ENCODE data around the gene EIF5. TPM values are rescaled to one million over a fixed set of nuclear protein-coding genes. Genes with fewer than 3 reads are reported as not detected.
"Not testable (repeated sequence)": the region's sequence is repeated elsewhere in the genome, so short reads cannot be mapped to it uniquely, and the experiment has no call there.

Gene EIF5
- total RNA-seq, 2 donors from 2014 or later = 267 to 339 TPM

DNA sequence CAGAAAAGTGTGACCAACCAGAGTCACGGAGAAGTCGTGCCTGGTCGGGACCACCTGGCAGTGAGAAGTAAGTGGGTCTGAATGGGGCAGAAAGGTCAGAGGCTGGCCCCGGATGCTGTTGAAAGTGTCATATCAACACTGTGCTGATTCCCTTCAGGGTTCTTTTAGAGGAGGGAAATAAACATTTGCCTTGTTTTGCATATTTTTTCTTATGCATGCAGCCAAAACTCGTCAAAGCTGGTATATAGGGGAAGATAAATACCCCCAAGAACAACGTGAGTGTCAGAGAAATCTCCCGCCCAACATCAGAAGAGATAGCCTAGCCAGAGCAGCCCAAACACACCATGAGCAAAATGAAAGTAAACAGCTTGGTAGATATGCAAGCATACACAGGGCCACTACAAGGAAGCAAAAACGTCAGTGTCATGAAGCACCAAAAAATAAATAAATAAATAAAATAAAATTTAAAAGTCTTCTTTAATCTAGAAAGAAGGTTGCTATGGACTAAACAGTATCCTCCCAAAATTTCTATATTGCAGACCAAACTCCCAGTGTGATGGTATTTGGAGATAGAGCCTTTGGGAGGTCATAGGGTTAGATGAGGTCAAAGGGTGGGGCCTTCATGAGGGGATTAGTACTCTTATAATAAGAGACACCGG is 22.1 kb downstream of the EIF5 start:
- no peaks in the 10 kb centered on the region for H3K9me3 Mint-ChIP-seq
- WGBS, 2 experiments (ENCODE audit: insufficient coverage in 1 of 2, insufficient read length in 1 of 2) = 54 to 80% methylated on average over 3 to 8 of the region's 9 CpGs
- TF ChIP-seq, protein P1, sequence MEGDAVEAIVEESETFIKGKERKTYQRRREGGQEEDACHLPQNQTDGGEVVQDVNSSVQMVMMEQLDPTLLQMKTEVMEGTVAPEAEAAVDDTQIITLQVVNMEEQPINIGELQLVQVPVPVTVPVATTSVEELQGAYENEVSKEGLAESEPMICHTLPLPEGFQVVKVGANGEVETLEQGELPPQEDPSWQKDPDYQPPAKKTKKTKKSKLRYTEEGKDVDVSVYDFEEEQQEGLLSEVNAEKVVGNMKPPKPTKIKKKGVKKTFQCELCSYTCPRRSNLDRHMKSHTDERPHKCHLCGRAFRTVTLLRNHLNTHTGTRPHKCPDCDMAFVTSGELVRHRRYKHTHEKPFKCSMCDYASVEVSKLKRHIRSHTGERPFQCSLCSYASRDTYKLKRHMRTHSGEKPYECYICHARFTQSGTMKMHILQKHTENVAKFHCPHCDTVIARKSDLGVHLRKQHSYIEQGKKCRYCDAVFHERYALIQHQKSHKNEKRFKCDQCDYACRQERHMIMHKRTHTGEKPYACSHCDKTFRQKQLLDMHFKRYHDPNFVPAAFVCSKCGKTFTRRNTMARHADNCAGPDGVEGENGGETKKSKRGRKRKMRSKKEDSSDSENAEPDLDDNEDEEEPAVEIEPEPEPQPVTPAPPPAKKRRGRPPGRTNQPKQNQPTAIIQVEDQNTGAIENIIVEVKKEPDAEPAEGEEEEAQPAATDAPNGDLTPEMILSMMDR (conservative IDR thresholded peaks at IDR 0.05) = no peak
- no peaks in the 10 kb centered on the region for H3K36me3 Mint-ChIP-seq (ENCODE audit: low read depth)
- Histone ChIP-seq H3K9ac (ENCODE audit: extremely low read depth, low read length, poor library complexity, severe bottlenecking) (no peak overlapping the region), H3K27ac (ENCODE audit: low read depth, low read length) (no peak overlapping the region), H3K4me1 (ENCODE audit: control insufficient read depth, insufficient read depth, low read length) (no peaks in the 10 kb centered on the region), H3K9me3 (ENCODE audit: control insufficient read depth, low read length) (no peaks in the 10 kb centered on the region), H3K36me3 (ENCODE audit: control insufficient read depth, insufficient read depth, low read length) (no peaks in the 10 kb centered on the region), H3K27me3 (ENCODE audit: control insufficient read depth, insufficient read depth, low read length, poor library complexity, severe bottlenecking) (no peaks in the 10 kb centered on the region), H3K4me3 (ENCODE audit: low read length) (no peak overlapping the region)
- peaks cover 2% of the 10 kb centered on the region for H3K27me3 Mint-ChIP-seq (ENCODE audit: insufficient read depth)
- no peak overlapping the region for H3K27ac Mint-ChIP-seq
- no peak for DNase-seq
- no peak overlapping the region for H3K4me3 Mint-ChIP-seq
- H3K4me1 Mint-ChIP-seq = no peaks in the 10 kb centered on the region

DNA sequence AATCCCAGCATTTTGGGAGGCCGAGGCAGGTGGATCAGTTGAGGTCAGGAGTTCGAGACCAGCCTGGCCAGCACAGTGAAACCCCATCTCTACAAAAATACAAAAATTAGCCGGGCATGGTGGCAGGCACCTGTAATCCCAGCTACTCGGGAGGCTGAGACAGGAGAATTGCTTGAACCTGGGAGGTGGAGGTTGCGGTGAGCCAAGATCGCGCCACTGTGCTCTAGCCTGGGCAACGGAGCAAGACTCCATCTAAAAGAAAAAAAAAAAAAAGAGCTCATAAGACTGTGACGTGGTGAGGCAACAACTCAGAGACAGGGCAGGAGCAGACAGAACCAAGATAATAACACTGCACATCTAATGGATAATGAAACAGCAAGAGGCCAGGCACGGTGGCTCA is 23.5 kb downstream of the EIF5 start:
- peaks cover 10% of the 10 kb centered on the region for H3K9me3 ChIP-seq (ENCODE audit: control insufficient read depth, low read length)
- WGBS, 2 experiments (ENCODE audit: insufficient coverage in 1 of 2, insufficient read length in 1 of 2) = 90 to 94% methylated on average over 7 to 10 of the region's 10 CpGs
- H3K36me3 Mint-ChIP-seq (ENCODE audit: low read depth) = not testable (repeated sequence)

DNA sequence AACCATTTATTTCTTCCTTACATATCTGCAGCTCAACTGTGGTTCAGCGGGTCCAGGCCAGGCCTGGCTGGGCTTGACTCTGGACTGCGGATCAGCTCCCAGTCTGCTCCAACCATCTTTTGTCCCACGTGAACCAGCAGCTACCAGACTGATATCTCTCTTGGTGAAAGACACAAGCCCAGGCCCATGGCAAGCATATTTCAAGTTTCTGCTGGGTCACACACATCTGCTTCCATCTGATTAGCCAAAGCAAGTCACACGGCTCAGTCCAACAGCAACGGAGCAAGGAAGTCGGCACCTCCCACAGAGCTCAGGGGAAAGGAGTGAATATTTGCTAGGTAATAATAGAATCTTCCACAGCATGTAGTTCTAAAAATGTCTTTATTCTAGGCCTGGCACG is 26.5 kb downstream of the EIF5 start:
- no peaks in the 10 kb centered on the region for H3K27me3 ChIP-seq (ENCODE audit: control insufficient read depth, insufficient read depth, low read length, poor library complexity, severe bottlenecking)
- Mint-ChIP-seq H3K27me3 (ENCODE audit: insufficient read depth) (no peaks in the 10 kb centered on the region), H3K4me3 (no peak overlapping the region), H3K36me3 (ENCODE audit: low read depth) (no peaks in the 10 kb centered on the region), H3K27ac (no peak overlapping the region), H3K9me3 (peaks cover 31% of the 10 kb centered on the region), H3K4me1 (no peaks in the 10 kb centered on the region)
- WGBS, 2 experiments (ENCODE audit: insufficient coverage in 1 of 2, insufficient read length in 1 of 2) = 89 to 91% methylated on average over 6 to 7 of the region's 7 CpGs
- TF ChIP-seq, protein P1 (conservative IDR thresholded peaks at IDR 0.05) = no peak
- no peaks in the 10 kb centered on the region for H3K4me1 ChIP-seq (ENCODE audit: control insufficient read depth, insufficient read depth, low read length)
- no peak for DNase-seq
- no peaks in the 10 kb centered on the region for H3K36me3 ChIP-seq (ENCODE audit: control insufficient read depth, insufficient read depth, low read length)
- H3K4me3 ChIP-seq (ENCODE audit: low read length) = no peak overlapping the region
- H3K9ac ChIP-seq (ENCODE audit: extremely low read depth, low read length, poor library complexity, severe bottlenecking) = no peak overlapping the region
- H3K9me3 ChIP-seq (ENCODE audit: control insufficient read depth, low read length) = peaks cover 22% of the 10 kb centered on the region
- H3K27ac ChIP-seq (ENCODE audit: low read depth, low read length) = no peak overlapping the region

More for the DNA sequence above, 23.5 kb downstream of the EIF5 start:
- not testable (repeated sequence) for DNase-seq; H3K27ac Mint-ChIP-seq; H3K36me3 ChIP-seq (ENCODE audit: control insufficient read depth, insufficient read depth, low read length); H3K27me3 ChIP-seq (ENCODE audit: control insufficient read depth, insufficient read depth, low read length, poor library complexity, severe bottlenecking); H3K4me1 ChIP-seq (ENCODE audit: control insufficient read depth, insufficient read depth, low read length); H3K4me3 Mint-ChIP-seq; H3K27ac ChIP-seq (ENCODE audit: low read depth, low read length); H3K4me1 Mint-ChIP-seq; H3K9ac ChIP-seq (ENCODE audit: extremely low read depth, low read length, poor library complexity, severe bottlenecking); H3K27me3 Mint-ChIP-seq (ENCODE audit: insufficient read depth); H3K4me3 ChIP-seq (ENCODE audit: low read length)
- peaks cover 10% of the 10 kb centered on the region for H3K9me3 Mint-ChIP-seq

DNA sequence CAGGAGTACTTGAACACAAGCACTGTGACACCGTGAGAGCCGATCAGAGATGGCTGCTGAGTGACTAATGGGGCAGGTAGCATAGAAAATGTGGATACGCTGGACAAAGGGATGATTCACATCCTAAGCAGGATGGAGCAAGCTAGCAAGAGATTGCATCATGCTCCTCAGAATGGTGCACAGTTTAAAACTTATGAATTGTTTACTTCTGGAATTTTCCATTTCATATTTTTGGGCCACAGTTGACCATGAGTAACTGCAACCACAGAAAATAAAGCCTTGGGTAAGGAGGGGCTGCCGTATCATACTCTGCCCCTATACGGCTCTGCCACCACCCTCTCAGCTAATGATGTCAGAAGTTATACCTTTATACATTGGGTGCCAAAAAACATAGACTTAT is 27.8 kb downstream of the EIF5 start:
- no peak overlapping the region for H3K27ac Mint-ChIP-seq
- 84 to 87% methylated on average over 5 of the region's 5 CpGs for WGBS, 2 experiments (ENCODE audit: insufficient coverage in 1 of 2, insufficient read length in 1 of 2)
- H3K4me1 ChIP-seq (ENCODE audit: control insufficient read depth, insufficient read depth, low read length) = no peaks in the 10 kb centered on the region
- no peaks in the 10 kb centered on the region for H3K4me1 Mint-ChIP-seq
- H3K27me3 Mint-ChIP-seq (ENCODE audit: insufficient read depth) = no peaks in the 10 kb centered on the region
- H3K27ac ChIP-seq (ENCODE audit: low read depth, low read length) = no peak overlapping the region
- H3K4me3 Mint-ChIP-seq = no peak overlapping the region
- peaks cover 22% of the 10 kb centered on the region for H3K9me3 ChIP-seq (ENCODE audit: control insufficient read depth, low read length)
- H3K27me3 ChIP-seq (ENCODE audit: control insufficient read depth, insufficient read depth, low read length, poor library complexity, severe bottlenecking) = no peaks in the 10 kb centered on the region
- no peaks in the 10 kb centered on the region for H3K36me3 ChIP-seq (ENCODE audit: control insufficient read depth, insufficient read depth, low read length)
- no peak overlapping the region for H3K9ac ChIP-seq (ENCODE audit: extremely low read depth, low read length, poor library complexity, severe bottlenecking)
- TF ChIP-seq, protein P1 (conservative IDR thresholded peaks at IDR 0.05) = no peak
- H3K4me3 ChIP-seq (ENCODE audit: low read length) = no peak overlapping the region
- peaks cover 31% of the 10 kb centered on the region for H3K9me3 Mint-ChIP-seq
- H3K36me3 Mint-ChIP-seq (ENCODE audit: low read depth) = no peaks in the 10 kb centered on the region
- no peak for DNase-seq

All from endodermal cell (in vitro differentiated cells).